Activated gamma-delta T cell treated with anti-CD3 and anti-CD28 coated beads, Interleukin-2, amount 50 U/mL, for 16 hours (primary cell): ENCODE results near the gene PUM1.
"Not testable (repeated sequence)": the region's sequence is repeated elsewhere in the genome, so short reads cannot be mapped to it uniquely, and the experiment has no call there.

Source experiments
- DNase-seq: peaks from one replicate; pipeline ENCODE4 v3.0.0-alpha.2; 2020; ENCODE audit warnings: low read depth

The PUM1 gene

GRCh38 chr1:30991862-30992606, 73.5 kb downstream of the PUM1 start:
- DNase-seq, result no peak

GRCh38 chr1:30990591-30990990, 74.9 kb downstream of the PUM1 start:
- DNase-seq, result no peak

GRCh38 chr1:30988045-30988444, 77.5 kb downstream of the PUM1 start:
- DNase-seq, result no peak

DNA sequence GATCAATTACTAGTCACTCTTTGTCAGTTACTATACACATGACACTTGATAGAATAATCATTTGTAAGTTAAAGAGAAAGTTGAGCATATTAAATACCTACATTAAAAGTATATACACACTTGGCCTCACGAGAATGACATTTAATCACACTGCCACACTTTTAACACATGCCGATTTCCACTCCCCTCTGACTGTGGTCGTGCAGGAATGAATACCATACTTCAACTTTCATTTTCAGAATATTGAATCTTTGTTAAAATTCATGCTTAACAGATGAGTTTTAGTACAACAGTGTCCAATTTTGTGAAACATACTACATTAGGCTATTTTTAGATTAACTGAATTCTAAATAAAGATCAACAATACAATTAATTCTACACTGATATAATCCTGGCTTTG, 78.8 kb downstream of the PUM1 start:
- DNase-seq, result no peak

GRCh38 chr1:30984991-30985503, 80.5 kb downstream of the PUM1 start:
- DNase-seq, result no peak

GRCh38 chr1:30984165-30984889, 81.2 kb downstream of the PUM1 start:
- no peak for DNase-seq

GRCh38 chr1:30982937-30983336, 82.6 kb downstream of the PUM1 start:
- DNase-seq, result no peak

- no peak for DNase-seq
Observed at GRCh38 chr1:30982431-30982830, 83.1 kb downstream of the PUM1 start.

GRCh38 chr1:30981172-30981571, 84.3 kb downstream of the PUM1 start:
- no peak for DNase-seq

GRCh38 chr1:30977511-30977910, 88.0 kb downstream of the PUM1 start:
- no peak for DNase-seq

- no peak for DNase-seq
Observed at GRCh38 chr1:30977105-30977504, 88.4 kb downstream of the PUM1 start.

DNA sequence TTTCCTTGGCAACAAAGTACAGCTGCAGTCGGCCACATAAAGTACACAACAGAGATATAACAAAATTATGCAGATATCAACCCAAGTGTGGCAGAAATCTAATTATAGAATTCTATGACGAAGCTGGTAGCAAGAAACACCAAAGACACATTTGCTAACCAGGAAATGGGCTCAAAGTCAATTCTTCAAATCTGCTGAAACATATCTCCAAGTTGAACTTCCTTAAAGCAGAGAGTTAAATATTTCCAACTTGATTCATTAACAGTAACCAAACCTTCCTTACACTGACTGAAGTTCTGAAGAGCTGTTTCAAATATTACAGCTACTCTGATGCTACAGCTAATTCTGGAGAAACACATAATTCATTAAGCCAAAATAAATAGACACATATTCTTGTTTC, 89.4 kb downstream of the PUM1 start:
- no peak for DNase-seq

- no peak for DNase-seq
Observed at GRCh38 chr1:30975217-30975616, 90.3 kb downstream of the PUM1 start.

DNA sequence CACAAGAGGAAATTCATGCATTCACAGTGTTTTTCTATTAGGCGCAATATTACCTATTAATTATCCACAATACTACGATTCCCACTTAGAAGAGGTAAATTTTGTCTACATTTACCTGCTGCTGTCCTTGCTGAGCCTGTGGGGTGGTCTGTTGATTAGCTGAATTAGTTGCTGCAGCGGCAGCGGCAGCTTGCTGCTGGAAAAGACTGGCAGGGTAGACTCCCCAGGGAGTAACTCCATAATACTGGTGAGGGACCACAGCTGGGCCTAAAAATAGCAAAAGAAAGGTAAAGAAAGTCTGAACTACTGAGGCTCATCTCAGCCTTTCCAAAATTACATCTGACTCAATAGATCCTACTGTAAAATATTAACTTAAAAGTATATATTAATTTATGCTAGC, 91.0 kb downstream of the PUM1 start:
- no peak for DNase-seq

DNA sequence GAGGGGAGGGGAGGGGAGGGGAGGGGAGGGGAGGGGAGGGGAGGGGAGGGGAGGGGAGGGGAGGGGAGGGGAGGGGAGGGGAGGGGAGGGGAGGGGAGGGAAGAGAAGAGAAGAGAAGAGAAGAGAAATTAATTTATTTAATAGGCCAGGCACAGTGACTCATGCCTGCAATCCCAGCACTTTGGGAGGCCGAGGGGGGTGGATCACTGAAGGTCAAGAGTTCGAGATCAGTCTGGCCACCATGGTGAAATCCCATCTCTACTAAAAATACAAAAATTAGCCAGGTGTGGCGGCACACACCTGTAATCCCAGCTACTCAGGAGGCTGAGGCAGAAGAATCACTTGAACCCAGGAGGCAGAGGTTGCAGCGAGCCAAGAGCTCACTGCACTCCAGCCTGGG, 93.2 kb downstream of the PUM1 start:
- not testable (repeated sequence) for DNase-seq

GRCh38 chr1:30971496-30971895, 94.0 kb downstream of the PUM1 start:
- no peak for DNase-seq

GRCh38 chr1:30969903-30970302, 95.6 kb downstream of the PUM1 start:
- DNase-seq, result no peak

- no peak for DNase-seq
Observed at GRCh38 chr1:30968220-30968971, 97.1 kb downstream of the PUM1 start.

DNA sequence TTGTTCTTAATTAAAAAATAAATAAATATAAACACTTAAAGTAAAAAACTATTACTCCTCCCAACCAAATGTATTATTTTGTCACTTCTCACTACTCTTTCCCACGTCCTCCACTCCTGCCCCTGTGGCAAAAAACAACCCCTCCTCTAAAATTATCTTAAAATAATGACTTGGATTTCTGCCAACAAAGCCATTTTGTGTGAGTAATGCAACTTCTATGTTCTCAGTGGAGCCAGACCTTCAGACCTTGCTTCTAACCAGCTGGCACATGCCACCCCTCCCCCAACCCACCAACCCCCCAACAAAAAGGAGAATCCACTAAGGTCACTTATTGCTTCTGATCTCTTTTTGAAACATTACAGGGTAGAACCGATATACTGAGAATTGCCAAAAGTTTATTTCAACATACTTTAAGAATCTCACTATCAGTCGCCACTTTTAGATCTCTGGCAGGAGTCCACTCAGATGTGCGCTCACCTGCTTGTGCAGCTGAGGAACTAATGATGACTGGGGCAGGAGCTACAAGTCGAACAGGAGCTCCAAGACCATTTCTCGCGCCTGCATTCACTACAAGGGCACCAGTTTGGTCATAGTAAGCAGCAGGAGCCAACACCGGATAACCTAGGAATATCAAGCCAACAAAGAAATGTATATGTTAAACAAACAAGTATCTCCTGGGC, 98.7 kb downstream of the PUM1 start:
- DNase-seq, result no peak

- no peak for DNase-seq
Observed at GRCh38 chr1:30965924-30966599, 99.5 kb downstream of the PUM1 start.

- no peak for DNase-seq
Observed at GRCh38 chr1:30964706-30965105, 100.8 kb downstream of the PUM1 start.
